ENCODE results near the gene ZXDC.

DNA sequence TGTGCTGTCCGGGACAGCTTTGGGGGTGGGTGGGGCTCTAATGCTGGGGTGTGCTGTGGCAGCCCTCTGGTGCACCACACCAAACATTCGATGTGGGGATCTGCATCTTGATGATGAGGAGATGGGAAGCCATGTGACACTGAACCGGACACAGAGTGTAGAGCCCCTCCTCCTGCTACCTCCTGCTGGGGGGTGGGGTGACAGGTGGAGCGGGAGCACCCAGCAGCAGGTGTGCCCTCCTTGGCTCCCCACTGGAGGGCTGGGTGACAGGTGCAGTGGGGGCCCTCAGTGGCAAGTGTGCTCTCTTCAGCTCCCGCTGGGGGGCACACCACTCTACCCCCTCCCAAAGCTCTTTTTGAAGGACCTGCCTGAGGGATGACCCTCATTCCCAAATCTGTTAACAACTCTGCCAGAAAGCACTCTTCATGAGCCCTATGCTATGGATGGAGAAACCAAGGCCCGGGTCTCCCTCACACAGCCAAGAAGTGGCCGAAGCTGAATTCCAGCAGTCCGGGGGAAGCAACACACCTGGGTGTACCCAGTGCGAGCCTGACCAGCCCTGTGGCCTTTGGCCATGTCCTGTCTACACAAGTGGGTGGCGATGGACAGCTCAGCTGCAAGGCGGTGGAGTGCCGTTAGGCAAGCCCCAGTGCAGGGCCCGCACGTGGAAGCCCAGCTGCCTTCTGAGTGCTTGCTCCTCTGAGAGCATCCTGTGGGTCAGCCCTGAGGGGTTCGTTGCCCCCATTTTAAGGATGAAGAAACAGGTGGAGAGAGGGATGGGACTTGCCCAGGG, 42.5 kb upstream of the ZXDC start:
- TF ChIP-seq, protein P1, sequence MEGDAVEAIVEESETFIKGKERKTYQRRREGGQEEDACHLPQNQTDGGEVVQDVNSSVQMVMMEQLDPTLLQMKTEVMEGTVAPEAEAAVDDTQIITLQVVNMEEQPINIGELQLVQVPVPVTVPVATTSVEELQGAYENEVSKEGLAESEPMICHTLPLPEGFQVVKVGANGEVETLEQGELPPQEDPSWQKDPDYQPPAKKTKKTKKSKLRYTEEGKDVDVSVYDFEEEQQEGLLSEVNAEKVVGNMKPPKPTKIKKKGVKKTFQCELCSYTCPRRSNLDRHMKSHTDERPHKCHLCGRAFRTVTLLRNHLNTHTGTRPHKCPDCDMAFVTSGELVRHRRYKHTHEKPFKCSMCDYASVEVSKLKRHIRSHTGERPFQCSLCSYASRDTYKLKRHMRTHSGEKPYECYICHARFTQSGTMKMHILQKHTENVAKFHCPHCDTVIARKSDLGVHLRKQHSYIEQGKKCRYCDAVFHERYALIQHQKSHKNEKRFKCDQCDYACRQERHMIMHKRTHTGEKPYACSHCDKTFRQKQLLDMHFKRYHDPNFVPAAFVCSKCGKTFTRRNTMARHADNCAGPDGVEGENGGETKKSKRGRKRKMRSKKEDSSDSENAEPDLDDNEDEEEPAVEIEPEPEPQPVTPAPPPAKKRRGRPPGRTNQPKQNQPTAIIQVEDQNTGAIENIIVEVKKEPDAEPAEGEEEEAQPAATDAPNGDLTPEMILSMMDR (IDR thresholded peaks at IDR 0.05), result no peak
- no peak for TF ChIP-seq POLR2A (IDR thresholded peaks at IDR 0.05)
- no peak for TF ChIP-seq POLR2AphosphoS5 (IDR thresholded peaks at IDR 0.05)

All from suprapubic skin (tissue), 4 donors.